ENCODE measurements around the gene FABP1. TPM values are rescaled to one million over a fixed set of nuclear protein-coding genes. Genes with fewer than 3 reads are reported as not detected.

Gene FABP1
- total RNA-seq, 6 experiments from 2014 or later = not detected

DNA sequence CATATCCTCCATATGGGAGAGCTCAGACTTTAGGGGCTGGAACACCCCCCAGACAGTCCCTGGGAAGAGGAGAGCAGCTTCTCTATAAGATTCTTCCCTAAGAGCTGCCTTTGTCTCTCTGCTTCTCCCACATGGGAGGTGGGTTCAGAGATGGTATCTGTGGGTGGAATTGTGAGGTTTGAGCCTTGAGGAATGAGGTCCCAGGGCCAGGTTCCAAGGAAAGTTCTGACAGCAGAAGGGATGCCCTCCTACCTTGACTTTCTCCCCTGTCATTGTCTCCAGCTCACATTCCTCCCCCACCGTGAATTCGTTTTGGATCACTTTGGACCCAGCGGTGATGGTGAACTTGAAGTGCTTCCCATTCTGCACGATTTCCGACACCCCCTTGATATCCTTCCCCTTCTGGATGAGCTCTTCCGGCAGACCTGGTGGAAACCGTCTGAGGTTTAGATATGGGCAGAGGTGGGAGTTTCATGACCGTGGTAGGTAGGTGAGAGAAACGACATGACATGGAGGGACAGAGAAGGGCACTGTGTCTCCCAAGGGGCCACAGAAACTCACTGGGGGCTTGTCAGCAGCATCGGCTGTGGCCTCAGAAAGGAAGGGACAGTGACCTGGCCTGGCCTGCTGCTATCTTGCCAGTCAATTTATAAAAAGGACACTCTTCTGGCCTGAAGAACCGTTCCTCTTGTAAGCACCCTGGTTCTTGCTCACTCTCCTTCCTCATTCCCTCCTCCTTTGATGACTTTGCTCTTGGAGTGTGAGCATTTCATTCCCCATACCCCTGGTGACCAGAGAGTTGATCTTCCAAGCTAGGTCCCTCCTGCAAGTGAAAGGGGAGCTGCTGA, 1.7 kb downstream of the FABP1 start:
- TF ChIP-seq CTCF (IDR thresholded peaks at IDR 0.05) = no peak
- H3K36me3 Mint-ChIP-seq (ENCODE audit: low read depth) = no peaks in the 10 kb centered on the region
- peaks cover 27% of the 10 kb centered on the region for H3K27me3 Mint-ChIP-seq (ENCODE audit: insufficient read depth)
- no peak for DNase-seq
- no peaks in the 10 kb centered on the region for H3K9me3 Mint-ChIP-seq
- no peak overlapping the region for H3K4me3 Mint-ChIP-seq
- H3K4me1 Mint-ChIP-seq (ENCODE audit: low read depth) = no peaks in the 10 kb centered on the region
- H3K27ac Mint-ChIP-seq = no peak overlapping the region

- no peak overlapping the region for H3K27ac Mint-ChIP-seq
- no peaks in the 10 kb centered on the region for H3K9me3 Mint-ChIP-seq
- no peak for TF ChIP-seq CTCF (IDR thresholded peaks at IDR 0.05)
- no peak for DNase-seq
- no peaks in the 10 kb centered on the region for H3K4me1 Mint-ChIP-seq (ENCODE audit: low read depth)
- peaks cover 20% of the 10 kb centered on the region for H3K27me3 Mint-ChIP-seq (ENCODE audit: insufficient read depth)
- no peaks in the 10 kb centered on the region for H3K36me3 Mint-ChIP-seq (ENCODE audit: low read depth)
- no peak overlapping the region for H3K4me3 Mint-ChIP-seq
Measured at GRCh38 chr2:88125344-88125923, 2.4 kb downstream of the FABP1 start.

- Mint-ChIP-seq H3K4me3 (no peak overlapping the region), H3K9me3 (no peaks in the 10 kb centered on the region), H3K27me3 (ENCODE audit: insufficient read depth) (peaks cover 15% of the 10 kb centered on the region), H3K4me1 (ENCODE audit: low read depth) (no peaks in the 10 kb centered on the region), H3K36me3 (ENCODE audit: low read depth) (no peaks in the 10 kb centered on the region), H3K27ac (no peak overlapping the region)
- DNase-seq = no peak
- TF ChIP-seq CTCF (IDR thresholded peaks at IDR 0.05) = no peak
Measured at GRCh38 chr2:88123975-88124917, 3.6 kb downstream of the FABP1 start.

- Mint-ChIP-seq H3K4me3 (no peak overlapping the region), H3K36me3 (ENCODE audit: low read depth) (no peaks in the 10 kb centered on the region), H3K4me1 (ENCODE audit: low read depth) (no peaks in the 10 kb centered on the region), H3K27ac (no peak overlapping the region), H3K9me3 (no peaks in the 10 kb centered on the region), H3K27me3 (ENCODE audit: insufficient read depth) (peaks cover 17% of the 10 kb centered on the region)
- no peak for TF ChIP-seq CTCF (IDR thresholded peaks at IDR 0.05)
- DNase-seq = no peak
Measured at GRCh38 chr2:88123164-88123974, 4.5 kb downstream of the FABP1 start.
